ENCODE results near the gene GSTM3. TPM values are rescaled to one million over a fixed set of nuclear protein-coding genes. Genes with fewer than 3 reads are reported as not detected.
"Not testable (repeated sequence)": the region's sequence is repeated elsewhere in the genome, so short reads cannot be mapped to it uniquely, and the experiment has no call there.

Gene GSTM3
- total and polyA plus RNA-seq, 7 experiments from 2014 or later, result 1.9 to 130 (median 11.9) TPM

- peaks cover 0 to 3% (median 0%) of the 10 kb centered on the region in 7 donors for H3K4me1 Mint-ChIP-seq
- no peaks in the 10 kb centered on the region for H3K9me3 Mint-ChIP-seq
- no peaks in the 10 kb centered on the region for H3K9me3 ChIP-seq (ENCODE audit: control insufficient read depth in 2 of 3, low read length in 3 of 3)
- intact Hi-C loops (cut with micrococcal nuclease), result no loop called here
- no peak overlapping the region for H3K4me3 Mint-ChIP-seq
- CTCF ChIA-PET, result interaction anchor here (2.2 kb wide), 1 partner anchor 128 kb away, joined by 6 read pairs; no protein-coding TSS in a partner anchor
- peaks cover 0 to 7% (median 0%) of the 10 kb centered on the region in 5 donors for H3K27me3 Mint-ChIP-seq
- ATAC-seq (no peak), DNase-seq (no peak)
- H3K4me3 ChIP-seq (ENCODE audit: low read length), result no peak overlapping the region
- H3K36me3 Mint-ChIP-seq, result no peaks in the 10 kb centered on the region
- no peaks in the 10 kb centered on the region for H3K4me1 ChIP-seq (ENCODE audit: control insufficient read depth in 2 of 2, insufficient read depth in 2 of 2, low read length in 2 of 2)
- H3K27me3 ChIP-seq (ENCODE audit: control insufficient read depth in 2 of 2, insufficient read depth in 2 of 2, low read length in 2 of 2), result no peaks in the 10 kb centered on the region
- POLR2A ChIA-PET, result no interaction called here
- H3K36me3 ChIP-seq (ENCODE audit: control insufficient read depth in 2 of 3, insufficient read depth in 3 of 3, low read length in 3 of 3), result no peaks in the 10 kb centered on the region
- H3K27ac Mint-ChIP-seq, result no peak overlapping the region
- H3K27ac ChIP-seq (ENCODE audit: low read depth, low read length), result no peak overlapping the region
Measured at GRCh38 chr1:109768335-109768650, 27.5 kb upstream of the GSTM3 start.

GRCh38 chr1:109767637-109768334 lies 26.9 kb upstream of the GSTM3 start:
- Histone ChIP-seq H3K4me1 (ENCODE audit: control insufficient read depth in 2 of 2, insufficient read depth in 2 of 2, low read length in 2 of 2) (no peaks in the 10 kb centered on the region), H3K27me3 (ENCODE audit: control insufficient read depth in 2 of 2, insufficient read depth in 2 of 2, low read length in 2 of 2) (no peaks in the 10 kb centered on the region), H3K9me3 (ENCODE audit: control insufficient read depth in 2 of 3, low read length in 3 of 3) (no peaks in the 10 kb centered on the region), H3K4me3 (ENCODE audit: low read length) (no peak overlapping the region), H3K36me3 (ENCODE audit: control insufficient read depth in 2 of 3, insufficient read depth in 3 of 3, low read length in 3 of 3) (no peaks in the 10 kb centered on the region), H3K27ac (ENCODE audit: low read depth, low read length) (no peak overlapping the region)
- no peak overlapping the region for H3K4me3 Mint-ChIP-seq
- ATAC-seq (no peak), DNase-seq (peak in 3 of 9 donors; percentile 2 to 16 (median 3))
- no peaks in the 10 kb centered on the region for H3K9me3 Mint-ChIP-seq
- intact Hi-C loops (cut with micrococcal nuclease), result no loop called here
- CTCF ChIA-PET, result interaction anchor here (2.2 kb wide), 1 partner anchor 127 kb away, joined by 6 read pairs; no protein-coding TSS in a partner anchor
- peaks cover 0 to 5% (median 0%) of the 10 kb centered on the region in 7 donors for H3K4me1 Mint-ChIP-seq
- H3K27me3 Mint-ChIP-seq, result peaks cover 0 to 7% (median 0%) of the 10 kb centered on the region in 5 donors
- POLR2A ChIA-PET, result no interaction called here
- no peak overlapping the region for H3K27ac Mint-ChIP-seq
- H3K36me3 Mint-ChIP-seq, result no peaks in the 10 kb centered on the region

GRCh38 chr1:109766991-109767636 lies 26.3 kb upstream of the GSTM3 start:
- DNase-seq, result peak in 2 of 9 donors; percentile 2 to 11
- intact Hi-C loops (cut with micrococcal nuclease); H3K27me3 Mint-ChIP-seq; H3K36me3 Mint-ChIP-seq; H3K9me3 Mint-ChIP-seq; H3K27me3 ChIP-seq (ENCODE audit: control insufficient read depth in 2 of 2, insufficient read depth in 2 of 2, low read length in 2 of 2); ATAC-seq; H3K36me3 ChIP-seq (ENCODE audit: control insufficient read depth in 2 of 3, insufficient read depth in 3 of 3, low read length in 3 of 3); H3K27ac Mint-ChIP-seq; H3K4me1 ChIP-seq (ENCODE audit: control insufficient read depth in 2 of 2, insufficient read depth in 2 of 2, low read length in 2 of 2); H3K4me3 Mint-ChIP-seq; H3K27ac ChIP-seq (ENCODE audit: low read depth, low read length); H3K4me3 ChIP-seq (ENCODE audit: low read length); CTCF ChIA-PET; H3K9me3 ChIP-seq (ENCODE audit: control insufficient read depth in 2 of 3, low read length in 3 of 3); H3K4me1 Mint-ChIP-seq; POLR2A ChIA-PET: not testable (repeated sequence)

- CTCF ChIA-PET, result no interaction called here
- Histone ChIP-seq H3K36me3 (ENCODE audit: control insufficient read depth in 2 of 3, insufficient read depth in 3 of 3, low read length in 3 of 3) (no peaks in the 10 kb centered on the region), H3K27ac (ENCODE audit: low read depth, low read length) (no peak overlapping the region), H3K9me3 (ENCODE audit: control insufficient read depth in 2 of 3, low read length in 3 of 3) (no peaks in the 10 kb centered on the region), H3K4me1 (ENCODE audit: control insufficient read depth in 2 of 2, insufficient read depth in 2 of 2, low read length in 2 of 2) (no peaks in the 10 kb centered on the region), H3K27me3 (ENCODE audit: control insufficient read depth in 2 of 2, insufficient read depth in 2 of 2, low read length in 2 of 2) (no peaks in the 10 kb centered on the region), H3K4me3 (ENCODE audit: low read length) (no peak overlapping the region)
- H3K36me3 Mint-ChIP-seq, result no peaks in the 10 kb centered on the region
- no peak overlapping the region for H3K4me3 Mint-ChIP-seq
- H3K9me3 Mint-ChIP-seq, result no peaks in the 10 kb centered on the region
- DNase-seq, result peak in 2 of 9 donors; percentile 2 to 9
- peaks cover 0 to 4% (median 0%) of the 10 kb centered on the region in 7 donors for H3K4me1 Mint-ChIP-seq
- no peak overlapping the region for H3K27ac Mint-ChIP-seq
- intact Hi-C loops (cut with micrococcal nuclease), result no loop called here
- POLR2A ChIA-PET, result no interaction called here
- peaks cover 0 to 7% (median 0%) of the 10 kb centered on the region in 5 donors for H3K27me3 Mint-ChIP-seq
- ATAC-seq, result no peak
Measured at GRCh38 chr1:109765896-109766615, 25.2 kb upstream of the GSTM3 start.

GRCh38 chr1:109765483-109765815 lies 24.6 kb upstream of the GSTM3 start:
- POLR2A ChIA-PET, result no interaction called here
- no peak for ATAC-seq

GRCh38 chr1:109764561-109765482 lies 24.0 kb upstream of the GSTM3 start:
- intact Hi-C loops (cut with micrococcal nuclease), result no loop called here
- CTCF ChIA-PET, result interaction anchor here (0.9 kb wide), 1 partner anchor 25 kb away, joined by 3 read pairs; no protein-coding TSS in a partner anchor
- Histone ChIP-seq H3K9me3 (ENCODE audit: control insufficient read depth in 2 of 3, low read length in 3 of 3) (no peaks in the 10 kb centered on the region), H3K4me1 (ENCODE audit: control insufficient read depth in 2 of 2, insufficient read depth in 2 of 2, low read length in 2 of 2) (no peaks in the 10 kb centered on the region), H3K27me3 (ENCODE audit: control insufficient read depth in 2 of 2, insufficient read depth in 2 of 2, low read length in 2 of 2) (no peaks in the 10 kb centered on the region), H3K4me3 (ENCODE audit: low read length) (no peak overlapping the region), H3K27ac (ENCODE audit: low read depth, low read length) (no peak overlapping the region), H3K36me3 (ENCODE audit: control insufficient read depth in 2 of 3, insufficient read depth in 3 of 3, low read length in 3 of 3) (no peaks in the 10 kb centered on the region)
- Mint-ChIP-seq H3K27me3 (peaks cover 0 to 10% (median 0%) of the 10 kb centered on the region in 5 donors), H3K27ac (no peak overlapping the region), H3K4me3 (no peak overlapping the region), H3K4me1 (peaks cover 0 to 4% (median 0%) of the 10 kb centered on the region in 7 donors), H3K9me3 (peaks cover 0 to 1% (median 0%) of the 10 kb centered on the region in 11 donors), H3K36me3 (no peaks in the 10 kb centered on the region)
- peak in 3 of 9 donors; percentile 2 to 14 (median 3) for DNase-seq
- POLR2A ChIA-PET, result no interaction called here
- ATAC-seq, result no peak

More at GRCh38 chr1:109765483-109765815, 24.6 kb upstream of the GSTM3 start:
- peak in 2 of 9 donors; percentile 3 to 9 for DNase-seq
- peaks cover 0 to 1% (median 0%) of the 10 kb centered on the region in 11 donors for H3K9me3 Mint-ChIP-seq
- H3K36me3 ChIP-seq (ENCODE audit: control insufficient read depth in 2 of 3, insufficient read depth in 3 of 3, low read length in 3 of 3), result no peaks in the 10 kb centered on the region
- no peak overlapping the region for H3K4me3 Mint-ChIP-seq
- no peak overlapping the region for H3K27ac ChIP-seq (ENCODE audit: low read depth, low read length)
- no peaks in the 10 kb centered on the region for H3K27me3 ChIP-seq (ENCODE audit: control insufficient read depth in 2 of 2, insufficient read depth in 2 of 2, low read length in 2 of 2)
- no peak overlapping the region for H3K27ac Mint-ChIP-seq
- H3K4me1 ChIP-seq (ENCODE audit: control insufficient read depth in 2 of 2, insufficient read depth in 2 of 2, low read length in 2 of 2), result no peaks in the 10 kb centered on the region
- CTCF ChIA-PET, result no interaction called here
- peaks cover 0 to 4% (median 0%) of the 10 kb centered on the region in 7 donors for H3K4me1 Mint-ChIP-seq
- intact Hi-C loops (cut with micrococcal nuclease), result no loop called here
- H3K36me3 Mint-ChIP-seq, result no peaks in the 10 kb centered on the region
- peaks cover 0 to 10% (median 0%) of the 10 kb centered on the region in 5 donors for H3K27me3 Mint-ChIP-seq
- H3K4me3 ChIP-seq (ENCODE audit: low read length), result no peak overlapping the region
- H3K9me3 ChIP-seq (ENCODE audit: control insufficient read depth in 2 of 3, low read length in 3 of 3), result no peaks in the 10 kb centered on the region
